Endodermal cell (in vitro differentiated cells): ENCODE measurements around the gene ULK1. TPM values are rescaled to one million over a fixed set of nuclear protein-coding genes. Genes with fewer than 3 reads are reported as not detected.

Experiments used
- DNase-seq: peaks from one replicate; pipeline ENCODE4 v3.0.0-alpha.2; 2017
- H3K27ac ChIP-seq: 2 replicates; pipeline ENCODE4 v1.5.1; 2013; ENCODE audit warnings: mild to moderate bottlenecking, low read depth, low read length, moderate library complexity
- H3K27me3 ChIP-seq: 2 replicates; pipeline ENCODE4 v1.6.1; 2013; ENCODE audit warnings: mild to moderate bottlenecking, low read length, moderate library complexity; ENCODE audit not compliant: insufficient read depth, control insufficient read depth, poor library complexity, severe bottlenecking
- H3K36me3 ChIP-seq: 2 replicates; pipeline ENCODE4 v1.7.0; 2013; ENCODE audit warnings: mild to moderate bottlenecking, low read length, moderate library complexity; ENCODE audit not compliant: control insufficient read depth, insufficient read depth
- H3K4me1 ChIP-seq: one replicate; pipeline ENCODE4 v1.7.0; 2013; ENCODE audit warnings: low read length; ENCODE audit not compliant: control insufficient read depth, insufficient read depth
- H3K4me3 ChIP-seq: 2 replicates; pipeline ENCODE4 v1.5.1; 2013; ENCODE audit warnings: mild to moderate bottlenecking, low read length, moderate library complexity
- H3K9ac ChIP-seq: 2 replicates; pipeline ENCODE4 v1.6.1; 2013; ENCODE audit warnings: mild to moderate bottlenecking, low read length, moderate library complexity; ENCODE audit not compliant: poor library complexity, severe bottlenecking; ENCODE audit errors: extremely low read depth
- H3K9me3 ChIP-seq: 2 replicates; pipeline ENCODE4 v1.6.1; 2013; ENCODE audit warnings: mild to moderate bottlenecking, low read length, moderate library complexity; ENCODE audit not compliant: control insufficient read depth
- H3K27ac Mint-ChIP-seq: 2 replicates; pipeline ENCODE4 v1.8.0; 2020; ENCODE audit warnings: mixed read lengths
- H3K27me3 Mint-ChIP-seq: 2 replicates; pipeline ENCODE4 v1.8.0; 2021; ENCODE audit warnings: mild to moderate bottlenecking, mixed read lengths; ENCODE audit not compliant: insufficient read depth
- H3K36me3 Mint-ChIP-seq: 2 replicates; pipeline ENCODE4 v1.8.0; 2020; ENCODE audit warnings: low read depth, mixed read lengths
- H3K4me1 Mint-ChIP-seq: 2 replicates; pipeline ENCODE4 v1.8.0; 2020; ENCODE audit warnings: mixed read lengths
- H3K4me3 Mint-ChIP-seq: 2 replicates; pipeline ENCODE4 v1.8.0; 2020; ENCODE audit warnings: mild to moderate bottlenecking, moderate library complexity, mixed read lengths
- H3K9me3 Mint-ChIP-seq: 2 replicates; pipeline ENCODE4 v1.8.0; 2020; ENCODE audit warnings: mild to moderate bottlenecking, mixed read lengths
- WGBS, 2 experiments: methylation state at CpG; one replicate each; pipeline versions ENCODE4 v1.1.5 to v1.1.7; 2013; ENCODE audit warnings: missing lambda C conversion rate in 2 of 2, mixed read lengths in 1 of 2; ENCODE audit not compliant: insufficient coverage in 1 of 2, insufficient read length in 1 of 2; 5-methylcytosine and 5-hydroxymethylcytosine counted together
- total RNA-seq, 2 donors: library from RNA; stranded (reverse); fragmentation: NEBNext Ultra II Directional in 1 of 2; extraction: Animal tissue kit (Norgen Biotek cat#: 25700) in 1 of 2; gene quantifications; 2 replicates in 1 of 2; 3 replicates in 1 of 2; pipeline ENCODE4 v1.2.1, GENCODE V29; 2021
- TF ChIP-seq, protein P1 (sequence below): fragments of 200-600 bp; sonication (generic); conservative IDR thresholded peaks from 2 replicates; pipeline ENCODE4 v1.5.0; 2021; ENCODE audit warnings: antibody characterized with exemption, mild to moderate bottlenecking

The ULK1 gene
- total RNA-seq, 2 donors from 2014 or later, result 68.0 to 104 TPM

DNA sequence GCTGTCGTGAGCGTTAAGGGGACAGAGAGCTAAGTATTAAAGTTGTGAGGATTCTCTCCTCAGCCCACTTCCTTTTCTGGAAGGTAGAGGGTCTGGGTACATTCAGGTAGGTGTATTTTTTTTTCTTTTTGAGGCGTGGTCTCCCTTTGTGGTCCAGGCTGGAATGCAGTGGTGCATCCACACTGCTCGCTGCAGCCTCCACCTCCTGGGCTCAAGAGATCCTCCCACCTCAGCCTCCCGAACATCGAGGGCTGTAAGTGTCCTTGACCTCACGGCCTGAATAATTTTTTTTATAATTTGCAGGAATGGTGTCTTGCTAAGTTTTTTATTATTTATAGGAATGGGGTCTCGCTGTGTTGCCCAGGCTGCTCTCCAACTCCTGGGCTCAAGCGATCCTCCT, 36.1 kb downstream of the ULK1 start:
- Mint-ChIP-seq H3K9me3 (peaks cover 19% of the 10 kb centered on the region), H3K4me1 (peaks cover 3% of the 10 kb centered on the region), H3K27ac (peak overlapping the region; percentile 32), H3K36me3 (peaks cover 36% of the 10 kb centered on the region), H3K27me3 (peaks cover 2% of the 10 kb centered on the region), H3K4me3 (peak overlapping the region; percentile 92)
- no peaks in the 10 kb centered on the region for H3K9me3 ChIP-seq
- peaks cover 41% of the 10 kb centered on the region for H3K36me3 ChIP-seq
- H3K27ac ChIP-seq, result no peak overlapping the region
- H3K4me3 ChIP-seq, result peak overlapping the region; percentile 75
- no peak for DNase-seq
- no peaks in the 10 kb centered on the region for H3K4me1 ChIP-seq
- H3K9ac ChIP-seq, result peak overlapping the region; percentile 70
- WGBS, 2 experiments, result 82 to 85% methylated on average over 4 to 9 of the region's 9 CpGs
- TF ChIP-seq, protein P1, sequence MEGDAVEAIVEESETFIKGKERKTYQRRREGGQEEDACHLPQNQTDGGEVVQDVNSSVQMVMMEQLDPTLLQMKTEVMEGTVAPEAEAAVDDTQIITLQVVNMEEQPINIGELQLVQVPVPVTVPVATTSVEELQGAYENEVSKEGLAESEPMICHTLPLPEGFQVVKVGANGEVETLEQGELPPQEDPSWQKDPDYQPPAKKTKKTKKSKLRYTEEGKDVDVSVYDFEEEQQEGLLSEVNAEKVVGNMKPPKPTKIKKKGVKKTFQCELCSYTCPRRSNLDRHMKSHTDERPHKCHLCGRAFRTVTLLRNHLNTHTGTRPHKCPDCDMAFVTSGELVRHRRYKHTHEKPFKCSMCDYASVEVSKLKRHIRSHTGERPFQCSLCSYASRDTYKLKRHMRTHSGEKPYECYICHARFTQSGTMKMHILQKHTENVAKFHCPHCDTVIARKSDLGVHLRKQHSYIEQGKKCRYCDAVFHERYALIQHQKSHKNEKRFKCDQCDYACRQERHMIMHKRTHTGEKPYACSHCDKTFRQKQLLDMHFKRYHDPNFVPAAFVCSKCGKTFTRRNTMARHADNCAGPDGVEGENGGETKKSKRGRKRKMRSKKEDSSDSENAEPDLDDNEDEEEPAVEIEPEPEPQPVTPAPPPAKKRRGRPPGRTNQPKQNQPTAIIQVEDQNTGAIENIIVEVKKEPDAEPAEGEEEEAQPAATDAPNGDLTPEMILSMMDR, result no peak
- H3K27me3 ChIP-seq, result no peaks in the 10 kb centered on the region

DNA sequence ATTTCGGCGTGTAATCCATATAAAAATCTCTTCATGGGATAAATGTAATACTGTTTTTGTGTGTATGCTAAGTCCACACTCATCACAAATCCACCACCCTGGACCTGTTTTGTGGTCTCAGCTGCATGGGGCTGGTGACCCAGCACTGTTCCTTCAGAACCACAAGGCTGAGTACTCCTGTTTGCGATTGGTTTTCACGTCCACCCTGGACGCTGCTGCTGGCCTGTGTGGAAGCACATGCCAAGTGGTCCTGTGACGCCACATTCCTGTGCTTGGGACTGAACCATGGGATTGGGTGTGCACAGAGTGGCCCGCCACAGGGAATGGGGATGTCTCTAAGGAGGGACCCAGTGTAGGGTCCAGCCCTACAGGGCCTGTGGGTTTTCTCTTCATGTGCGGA, 39.0 kb downstream of the ULK1 start:
- peaks cover 60% of the 10 kb centered on the region for H3K36me3 Mint-ChIP-seq
- WGBS, 2 experiments, result 95 to 100% methylated on average over 4 to 6 of the region's 8 CpGs
- peaks cover 60% of the 10 kb centered on the region for H3K36me3 ChIP-seq
- no peaks in the 10 kb centered on the region for H3K27me3 Mint-ChIP-seq
- no peak overlapping the region for H3K4me3 Mint-ChIP-seq
- no peak overlapping the region for H3K27ac Mint-ChIP-seq
- H3K9me3 ChIP-seq, result no peaks in the 10 kb centered on the region
- H3K4me1 ChIP-seq, result no peaks in the 10 kb centered on the region
- no peak overlapping the region for H3K27ac ChIP-seq
- H3K27me3 ChIP-seq, result no peaks in the 10 kb centered on the region
- H3K9me3 Mint-ChIP-seq, result no peaks in the 10 kb centered on the region
- H3K4me1 Mint-ChIP-seq, result peaks cover 3% of the 10 kb centered on the region
- TF ChIP-seq, protein P1, result no peak
- no peak overlapping the region for H3K4me3 ChIP-seq
- no peak for DNase-seq
- H3K9ac ChIP-seq, result no peak overlapping the region

DNA sequence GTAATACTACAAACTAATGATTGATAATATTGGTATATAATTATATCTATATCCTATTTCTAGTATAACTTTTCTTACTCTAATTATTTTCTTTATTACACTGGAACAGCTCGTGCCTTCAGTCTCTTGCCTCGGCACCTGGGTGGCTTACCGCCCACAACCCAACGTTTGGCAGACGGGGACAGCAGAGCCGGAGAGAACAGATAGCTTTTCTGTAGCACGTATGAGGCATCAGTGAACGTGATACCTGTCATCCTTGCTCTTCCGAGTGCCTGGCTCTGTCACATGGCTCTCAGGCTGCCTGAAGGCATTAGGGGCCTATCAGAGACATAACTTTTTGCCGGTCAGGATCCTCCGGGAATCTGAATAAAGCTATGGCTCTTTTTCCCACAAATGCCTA, 40.1 kb downstream of the ULK1 start:
- no peaks in the 10 kb centered on the region for H3K9me3 Mint-ChIP-seq
- no peak overlapping the region for H3K4me3 Mint-ChIP-seq
- DNase-seq, result no peak
- no peaks in the 10 kb centered on the region for H3K4me1 ChIP-seq
- no peaks in the 10 kb centered on the region for H3K27me3 ChIP-seq
- peaks cover 3% of the 10 kb centered on the region for H3K4me1 Mint-ChIP-seq
- no peak overlapping the region for H3K27ac Mint-ChIP-seq
- peaks cover 69% of the 10 kb centered on the region for H3K36me3 ChIP-seq
- no peak overlapping the region for H3K9ac ChIP-seq
- no peak overlapping the region for H3K4me3 ChIP-seq
- H3K27me3 Mint-ChIP-seq, result no peaks in the 10 kb centered on the region
- no peaks in the 10 kb centered on the region for H3K9me3 ChIP-seq
- WGBS, 2 experiments, result 94 to 98% methylated on average over 11 of the region's 11 CpGs
- no peak overlapping the region for H3K27ac ChIP-seq
- peaks cover 70% of the 10 kb centered on the region for H3K36me3 Mint-ChIP-seq
- TF ChIP-seq, protein P1, result no peak
